ENCODE measurements around the gene CCDC18. TPM values are rescaled to one million over a fixed set of nuclear protein-coding genes. Genes with fewer than 3 reads are reported as not detected.

Gene CCDC18
- total and polyA plus RNA-seq, 9 donors, result 1.5 to 4.5 (median 2.8) TPM

DNA sequence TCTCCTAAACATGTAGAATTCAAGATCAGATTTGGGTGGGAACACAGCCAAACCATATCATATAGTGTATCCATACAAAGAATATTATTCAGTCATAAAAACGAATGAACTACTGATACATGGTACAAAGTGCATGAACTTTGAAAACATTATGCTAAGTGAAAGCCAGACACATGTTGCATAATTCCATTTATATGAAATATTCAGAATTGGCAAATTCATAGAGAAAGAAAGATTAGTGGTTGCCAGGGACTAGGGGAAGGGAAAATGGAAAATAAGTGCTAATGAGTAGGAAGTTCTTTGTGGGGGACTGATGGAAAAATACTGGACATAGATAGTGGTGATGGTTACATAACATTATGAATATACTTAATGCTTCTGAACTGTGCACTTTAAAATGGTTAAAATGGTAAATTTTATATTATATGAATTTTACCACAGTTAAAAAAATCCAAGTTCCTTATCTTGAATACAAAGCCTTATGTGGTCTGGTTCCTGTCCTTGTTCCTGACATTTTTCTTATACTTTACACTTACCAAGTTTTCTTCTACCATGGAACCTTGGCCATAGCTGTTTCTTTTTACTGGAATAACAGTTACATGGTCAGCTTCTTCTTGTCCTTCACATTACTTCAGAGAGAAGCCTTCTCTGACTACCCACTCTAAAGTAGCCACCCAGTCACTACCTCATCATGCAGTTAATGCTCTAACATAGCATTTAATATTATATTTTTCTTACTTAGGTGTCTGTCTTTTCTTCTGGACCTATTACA, 64.0 kb downstream of the CCDC18 start:
- Histone ChIP-seq H3K9me3 (peaks cover 0 to 8% of the 10 kb centered on the region in 2 donors), H3K27ac (no peak overlapping the region), H3K36me3 (no peaks in the 10 kb centered on the region), H3K4me3 (no peak overlapping the region), H3K27me3 (no peaks in the 10 kb centered on the region), H3K4me1 (ENCODE audit: insufficient read depth) (no peaks in the 10 kb centered on the region)
- no peak for TF ChIP-seq POLR2A (IDR thresholded peaks at IDR 0.05)
- TF ChIP-seq EP300 (IDR thresholded peaks at IDR 0.05), result no peak
- TF ChIP-seq, protein P1, sequence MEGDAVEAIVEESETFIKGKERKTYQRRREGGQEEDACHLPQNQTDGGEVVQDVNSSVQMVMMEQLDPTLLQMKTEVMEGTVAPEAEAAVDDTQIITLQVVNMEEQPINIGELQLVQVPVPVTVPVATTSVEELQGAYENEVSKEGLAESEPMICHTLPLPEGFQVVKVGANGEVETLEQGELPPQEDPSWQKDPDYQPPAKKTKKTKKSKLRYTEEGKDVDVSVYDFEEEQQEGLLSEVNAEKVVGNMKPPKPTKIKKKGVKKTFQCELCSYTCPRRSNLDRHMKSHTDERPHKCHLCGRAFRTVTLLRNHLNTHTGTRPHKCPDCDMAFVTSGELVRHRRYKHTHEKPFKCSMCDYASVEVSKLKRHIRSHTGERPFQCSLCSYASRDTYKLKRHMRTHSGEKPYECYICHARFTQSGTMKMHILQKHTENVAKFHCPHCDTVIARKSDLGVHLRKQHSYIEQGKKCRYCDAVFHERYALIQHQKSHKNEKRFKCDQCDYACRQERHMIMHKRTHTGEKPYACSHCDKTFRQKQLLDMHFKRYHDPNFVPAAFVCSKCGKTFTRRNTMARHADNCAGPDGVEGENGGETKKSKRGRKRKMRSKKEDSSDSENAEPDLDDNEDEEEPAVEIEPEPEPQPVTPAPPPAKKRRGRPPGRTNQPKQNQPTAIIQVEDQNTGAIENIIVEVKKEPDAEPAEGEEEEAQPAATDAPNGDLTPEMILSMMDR (IDR thresholded peaks at IDR 0.05), result no peak
- no peak for DNase-seq
- 8 to 44% (median 39%) methylated on average over 1 of the region's 1 CpG for WGBS, 3 donors
- intact Hi-C loops (cut with DNase I), result no loop called here

DNA sequence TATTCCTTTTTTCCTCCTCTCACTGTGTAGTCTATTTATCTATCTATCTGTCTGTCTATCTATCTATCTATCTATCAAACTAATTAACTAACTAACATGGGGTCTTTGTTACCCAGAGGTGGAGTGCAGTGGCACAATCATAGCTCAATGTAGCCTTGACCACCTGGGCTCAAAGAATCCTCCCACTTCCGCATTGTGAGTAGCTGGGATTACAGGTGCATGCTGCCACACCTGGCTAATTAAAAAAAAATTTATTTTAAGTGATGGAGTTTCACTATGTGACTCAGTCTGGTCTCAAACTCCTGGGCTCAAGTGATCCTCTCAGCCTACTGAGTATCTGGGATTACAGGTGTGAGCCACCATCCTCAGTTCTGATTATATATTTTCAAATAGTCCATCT, 71.4 kb downstream of the CCDC18 start:
- Histone ChIP-seq H3K27me3 (no peaks in the 10 kb centered on the region), H3K4me1 (ENCODE audit: insufficient read depth) (no peaks in the 10 kb centered on the region), H3K36me3 (no peaks in the 10 kb centered on the region), H3K9me3 (peaks cover 0 to 2% of the 10 kb centered on the region in 2 donors), H3K4me3 (no peak overlapping the region), H3K27ac (no peak overlapping the region)
- no peak for TF ChIP-seq EP300 (IDR thresholded peaks at IDR 0.05)
- intact Hi-C loops (cut with DNase I), result no loop called here
- DNase-seq, result no peak
- 97 to 100% (median 99%) methylated on average over 1 of the region's 1 CpG for WGBS, 3 donors

DNA sequence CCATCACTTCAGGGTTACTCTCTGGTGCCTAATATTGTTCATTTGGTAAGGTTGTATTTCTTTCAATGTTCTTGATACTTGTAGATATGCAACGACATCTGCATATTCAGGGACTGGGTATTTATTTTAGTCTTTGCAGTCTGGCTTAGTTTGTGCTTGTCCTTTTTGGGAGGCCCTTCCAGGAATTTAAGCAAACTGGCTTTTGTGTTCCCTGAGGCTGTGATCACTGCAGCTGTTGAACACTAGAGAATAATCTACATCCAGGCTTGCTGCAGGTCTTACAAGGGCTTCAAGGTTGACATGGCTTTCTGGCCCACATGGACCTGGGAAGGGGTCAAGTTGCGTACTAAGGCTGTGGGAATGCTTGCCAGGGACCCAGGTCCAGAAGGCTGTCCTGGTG, 72.1 kb downstream of the CCDC18 start:
- Histone ChIP-seq H3K27me3 (no peaks in the 10 kb centered on the region), H3K4me3 (no peak overlapping the region), H3K36me3 (no peaks in the 10 kb centered on the region), H3K4me1 (ENCODE audit: insufficient read depth) (no peaks in the 10 kb centered on the region), H3K27ac (no peak overlapping the region), H3K9me3 (peaks cover 0 to 2% of the 10 kb centered on the region in 2 donors)
- 99 to 100% (median 100%) methylated on average over 2 of the region's 2 CpGs for WGBS, 3 donors
- intact Hi-C loops (cut with DNase I), result no loop called here
- TF ChIP-seq, protein P1 (IDR thresholded peaks at IDR 0.05), result no peak
- no peak for TF ChIP-seq EP300 (IDR thresholded peaks at IDR 0.05)
- TF ChIP-seq POLR2A (IDR thresholded peaks at IDR 0.05), result no peak
- no peak for DNase-seq

DNA sequence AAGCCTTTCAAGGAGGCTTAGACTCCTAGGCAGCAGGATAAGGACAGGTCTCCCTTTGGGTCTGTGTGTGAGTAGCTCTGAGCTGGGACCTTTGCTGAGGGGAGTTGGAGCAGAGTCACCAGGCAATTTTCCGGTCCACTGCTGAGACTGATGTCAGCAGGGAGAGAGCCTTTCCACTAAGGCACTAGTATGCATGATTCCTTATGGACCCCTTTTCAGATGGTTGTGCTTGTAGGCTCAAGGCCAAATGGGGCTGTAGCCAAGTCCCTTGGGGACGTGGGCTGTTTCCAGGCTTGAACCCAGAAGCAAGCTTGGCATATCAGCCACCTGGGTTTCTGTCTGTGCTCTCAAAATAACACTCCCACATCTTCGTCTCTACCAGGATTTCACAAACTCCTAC, 73.0 kb downstream of the CCDC18 start:
- intact Hi-C loops (cut with DNase I), result no loop called here
- 48 to 73% (median 59%) methylated on average over 3 of the region's 3 CpGs for WGBS, 3 donors

More for the DNA sequence above, 73.0 kb downstream of the CCDC18 start:
- no peak for DNase-seq
- Histone ChIP-seq H3K4me3 (no peak overlapping the region), H3K4me1 (ENCODE audit: insufficient read depth) (no peaks in the 10 kb centered on the region), H3K27ac (no peak overlapping the region), H3K36me3 (no peaks in the 10 kb centered on the region), H3K27me3 (no peaks in the 10 kb centered on the region), H3K9me3 (peaks cover 0 to 2% of the 10 kb centered on the region in 2 donors)
- TF ChIP-seq EP300 (IDR thresholded peaks at IDR 0.05), result no peak
- TF ChIP-seq POLR2A (IDR thresholded peaks at IDR 0.05), result no peak
- TF ChIP-seq, protein P1 (IDR thresholded peaks at IDR 0.05), result no peak
